ENCODE data around the gene ANKRD10.

ANKRD10 gene

GRCh38 chr13:110885516-110885915, 29.4 kb downstream of the ANKRD10 start:
- no peak for DNase-seq

GRCh38 chr13:110884517-110884916, 30.4 kb downstream of the ANKRD10 start:
- DNase-seq: no peak

- no peak for DNase-seq
These were observed 31.3 kb downstream of the ANKRD10 start for GRCh38 chr13:110883542-110883941.

GRCh38 chr13:110882972-110883371, 31.9 kb downstream of the ANKRD10 start:
- DNase-seq: no peak

- DNase-seq: no peak
These were observed 32.8 kb downstream of the ANKRD10 start for GRCh38 chr13:110881839-110882627.

- no peak for DNase-seq
These were observed 34.2 kb downstream of the ANKRD10 start for GRCh38 chr13:110880627-110881026.

GRCh38 chr13:110879482-110879881, 35.4 kb downstream of the ANKRD10 start:
- no peak for DNase-seq

GRCh38 chr13:110877737-110878258, 37.1 kb downstream of the ANKRD10 start:
- DNase-seq: no peak

- no peak for DNase-seq
These were observed 38.3 kb downstream of the ANKRD10 start for GRCh38 chr13:110876609-110877008.

GRCh38 chr13:110875241-110875640, 39.6 kb downstream of the ANKRD10 start:
- no peak for DNase-seq

GRCh38 chr13:110874508-110874960, 40.3 kb downstream of the ANKRD10 start:
- peak; percentile 70 for DNase-seq

GRCh38 chr13:110873639-110874507, 41.0 kb downstream of the ANKRD10 start:
- no peak for DNase-seq

- DNase-seq: no peak
These were observed 41.9 kb downstream of the ANKRD10 start for GRCh38 chr13:110872768-110873638.

- DNase-seq: no peak
These were observed 42.7 kb downstream of the ANKRD10 start for GRCh38 chr13:110872034-110872767.

- DNase-seq: no peak
These were observed 44.8 kb downstream of the ANKRD10 start for GRCh38 chr13:110869805-110870706.

- no peak for DNase-seq
These were observed 45.6 kb downstream of the ANKRD10 start for GRCh38 chr13:110869231-110869804.

- DNase-seq: no peak
These were observed 46.1 kb downstream of the ANKRD10 start for GRCh38 chr13:110868720-110869119.

GRCh38 chr13:110867380-110867779, 47.5 kb downstream of the ANKRD10 start:
- no peak for DNase-seq

GRCh38 chr13:110866491-110867170, 48.2 kb downstream of the ANKRD10 start:
- no peak for DNase-seq

GRCh38 chr13:110863685-110864084, 51.2 kb downstream of the ANKRD10 start:
- DNase-seq: no peak

All from NCI-H1105 treated with DMSO at 0.1 percent for 48 hours (cell line).